Measurements from ENCODE around the gene PAK1. TPM values are rescaled to one million over a fixed set of nuclear protein-coding genes. Genes with fewer than 3 reads are reported as not detected.

Gene PAK1
- total and polyA plus RNA-seq, 2 of the 4 experiments (the other 2 are of a cell fraction) = 34.3 to 60.6 TPM

DNA sequence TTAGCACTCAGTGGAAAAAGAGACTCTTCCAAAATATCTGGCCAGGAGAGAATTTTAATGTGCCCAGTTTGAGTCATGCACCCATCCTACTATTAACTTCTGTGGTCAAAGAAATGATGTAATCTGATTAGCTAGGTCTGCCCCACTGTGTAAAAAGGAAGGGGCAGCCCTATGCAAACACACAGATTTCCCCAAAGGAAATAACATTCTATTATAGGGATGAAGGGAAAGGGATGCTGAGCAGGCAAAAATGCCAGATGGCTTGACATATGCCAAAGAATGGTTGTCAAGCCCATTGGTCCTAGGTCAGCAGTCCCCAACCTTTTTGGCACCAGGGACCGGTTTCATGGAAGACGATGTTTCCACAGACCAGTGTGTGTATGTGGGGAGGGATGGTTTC lies 43.3 kb upstream of the PAK1 start:
- no peaks in the 10 kb centered on the region for H3K36me3 ChIP-seq (ENCODE audit: control insufficient read depth, insufficient read depth, low read length)
- no peak overlapping the region for H3K14ac ChIP-seq (replicated peaks; ENCODE audit: low read depth, low read length)
- no peak overlapping the region for H2AK9ac ChIP-seq (replicated peaks; ENCODE audit: low read depth, low read length, poor library complexity)
- dilution Hi-C loops (cut with HindIII; ENCODE audit: low sequenced_read_pairs, unreplicated experiment) (no loop called here), intact Hi-C loops (cut with micrococcal nuclease) (no loop called here), in situ Hi-C loops (cut with MboI; ENCODE audit: low sequenced_read_pairs) (no loop called here)
- H3K4me1 ChIP-seq (ENCODE audit: control insufficient read depth, insufficient read depth, low read length) = no peaks in the 10 kb centered on the region
- H3K18ac ChIP-seq (ENCODE audit: low read depth, low read length) = no peak overlapping the region
- H4K5ac ChIP-seq (ENCODE audit: low read depth, low read length) = no peak overlapping the region
- H3K4ac ChIP-seq (ENCODE audit: low read depth, low read length) = no peak overlapping the region
- no peak overlapping the region for H2BK120ac ChIP-seq (ENCODE audit: low read depth, low read length)
- H3K23ac ChIP-seq (ENCODE audit: low read depth, low read length) = no peak overlapping the region
- no peak for DNase-seq
- no CpG with 5 or more reads among the region's 2 CpGs for WGBS, 2 experiments (ENCODE audit: extremely low coverage in 2 of 2, insufficient read length in 1 of 2)
- H3K9me1 ChIP-seq (ENCODE audit: insufficient read depth, low read length) = no peaks in the 10 kb centered on the region
- H3K56ac ChIP-seq (ENCODE audit: extremely low read depth, insufficient read depth, low read length) = no peak overlapping the region
- no peak for ATAC-seq (ENCODE audit: low read depth)
- TF ChIP-seq NFE2L2 (IDR thresholded peaks at IDR 0.05; ENCODE audit: low read depth, low read length) (no peak), MAZ (IDR thresholded peaks at IDR 0.05; ENCODE audit: borderline replicate concordance, low read depth, low read length) (no peak), MAFK (IDR thresholded peaks at IDR 0.05; ENCODE audit: low read depth, low read length) (0 out of 2 replicates have a peak, but pooled peaks have one; percentile 21), CHD1 (IDR thresholded peaks at IDR 0.05; ENCODE audit: low read depth, low read length) (no peak), CEBPB (IDR thresholded peaks at IDR 0.05; ENCODE audit: low read depth, low read length) (no peak), RAD21 (IDR thresholded peaks at IDR 0.05; ENCODE audit: low read length) (no peak), RFX5 (IDR thresholded peaks at IDR 0.05; ENCODE audit: low read depth, low read length) (no peak)
- H4K8ac ChIP-seq (ENCODE audit: low read depth in 2 of 2, low read length in 2 of 2) = no peak overlapping the region
- no peak overlapping the region for H3K4me2 ChIP-seq (ENCODE audit: low read depth, low read length)
- H3K4me3 ChIP-seq (ENCODE audit: insufficient read depth, low read depth, low read length) = no peak overlapping the region
- no peak overlapping the region for H2AFZ ChIP-seq (replicated peaks; ENCODE audit: low read length, poor library complexity)
- no peaks in the 10 kb centered on the region for H3K79me1 ChIP-seq (ENCODE audit: low read depth in 1 of 2, low read length in 2 of 2)
- no peak overlapping the region for H3K27ac ChIP-seq (ENCODE audit: insufficient read depth, low read length)
- ChIA-PET POLR2A (ENCODE audit: unreplicated experiment) (interaction anchor here (0.6 kb wide), 1 partner anchor 17 kb away, joined by 3 read pairs; no protein-coding TSS in a partner anchor), CTCF (no interaction called here)
- no peak overlapping the region for H2BK5ac ChIP-seq (ENCODE audit: low read depth, low read length, poor library complexity, severe bottlenecking)
- no peak overlapping the region for H2BK20ac ChIP-seq (ENCODE audit: low read depth, low read length)
- H2AK5ac ChIP-seq (ENCODE audit: low read depth, low read length) = no peak overlapping the region
- H4K91ac ChIP-seq (ENCODE audit: insufficient read depth, low read depth, low read length) = no peak overlapping the region
- H3K9ac ChIP-seq (ENCODE audit: low read depth, low read length) = no peak overlapping the region
- no peak overlapping the region for H2BK15ac ChIP-seq (ENCODE audit: low read depth, low read length)
- no TSS peak for BruUV-seq (replicated peaks)
- H3K27me3 ChIP-seq (ENCODE audit: control insufficient read depth, insufficient read depth, low read length) = peaks cover 6% of the 10 kb centered on the region; the same call in 1 of the 2 replicates
- H3K9me3 ChIP-seq (ENCODE audit: control insufficient read depth, insufficient read depth, low read length) = no peaks in the 10 kb centered on the region
- no peaks in the 10 kb centered on the region for H4K20me1 ChIP-seq (ENCODE audit: insufficient read depth, low read length)

All from IMR-90 (cell line).